ENCODE measurements around the gene COL6A3. TPM values are rescaled to one million over a fixed set of nuclear protein-coding genes. Genes with fewer than 3 reads are reported as not detected.
A peak's percentile ranks its signal among the peaks of the same experiment; 100 is the strongest.

Gene COL6A3
- total RNA-seq, 1 experiment from 2014 or later = 0.57 TPM

- Histone ChIP-seq H3K4me1 (replicated peaks; ENCODE audit: insufficient read depth) (peaks cover under 1% of the 10 kb centered on the region), H3K9me2 (ENCODE audit: insufficient read depth) (no peaks in the 10 kb centered on the region), H3K4me2 (no peak overlapping the region), H3K9me3 (ENCODE audit: insufficient read depth, low read depth) (0 out of 2 replicates have a peak, but pooled peaks cover 4% of the 10 kb centered on the region), H4K20me1 (ENCODE audit: insufficient read depth) (no peaks in the 10 kb centered on the region), H3F3A (ENCODE audit: insufficient read depth, low read depth) (peaks cover 6% of the 10 kb centered on the region; the same call in 1 of the 2 replicates), H3K36me3 (ENCODE audit: low read depth) (no peaks in the 10 kb centered on the region), H3K79me2 (ENCODE audit: low read depth) (no peaks in the 10 kb centered on the region), H2AFZ (no peak overlapping the region), H3K27me3 (ENCODE audit: insufficient read depth, low read depth) (no peaks in the 10 kb centered on the region), H3K4me3 (no peak overlapping the region), H3K27ac (no peak overlapping the region)
- no TSS peak for BruUV-seq (replicated peaks)
- CTCF ChIA-PET = interaction anchor here (0.6 kb wide), 1 partner anchor 56 kb away, joined by 3 read pairs; no protein-coding TSS in a partner anchor
- DNase-seq = no peak
- POLR2A ChIA-PET (ENCODE audit: unreplicated experiment) = interaction anchor here (0.6 kb wide), 2 partner anchors 30 to 74 kb away, joined by 3 to 6 read pairs; no protein-coding TSS in a partner anchor
- intact Hi-C loops (cut with micrococcal nuclease; ENCODE audit: unreplicated experiment) = no loop called here
- no peak for TF ChIP-seq CTCF (conservative IDR thresholded peaks at IDR 0.05)
- no peak for TF ChIP-seq EZH2 (IDR thresholded peaks at IDR 0.05; ENCODE audit: low read depth)
Observed at GRCh38 chr2:237426517-237426916, 12.6 kb upstream of the COL6A3 start.

DNA sequence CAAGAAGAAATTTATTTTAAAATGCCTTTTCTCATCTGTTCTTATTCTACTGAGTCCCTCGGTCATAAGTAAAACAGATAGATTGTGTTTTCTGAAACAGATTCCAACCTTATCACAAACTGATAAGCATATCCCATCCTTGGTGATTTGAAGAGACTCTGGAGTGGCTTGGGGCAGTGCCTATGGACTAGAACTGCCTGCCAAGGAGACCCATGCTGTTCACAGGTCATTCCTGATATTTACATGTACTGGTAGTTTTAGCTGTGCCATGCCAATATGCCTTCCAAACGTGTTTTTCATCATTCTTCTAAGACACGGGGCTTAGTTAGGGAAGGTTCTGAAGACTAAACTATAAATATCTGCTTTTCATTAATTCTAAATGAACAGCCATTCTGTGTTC, 11.4 kb upstream of the COL6A3 start:
- TF ChIP-seq CTCF (conservative IDR thresholded peaks at IDR 0.05) = no peak
- no peak for TF ChIP-seq EZH2 (IDR thresholded peaks at IDR 0.05; ENCODE audit: low read depth)
- Histone ChIP-seq H3K4me2 (no peak overlapping the region), H3K9me3 (ENCODE audit: insufficient read depth, low read depth) (no peaks in the 10 kb centered on the region), H3K4me1 (replicated peaks; ENCODE audit: insufficient read depth) (no peaks in the 10 kb centered on the region; the same call in 1 of the 2 replicates), H3K4me3 (no peak overlapping the region), H3K27me3 (ENCODE audit: insufficient read depth, low read depth) (no peaks in the 10 kb centered on the region), H3K9me2 (ENCODE audit: insufficient read depth) (no peaks in the 10 kb centered on the region), H3F3A (ENCODE audit: insufficient read depth, low read depth) (no peaks in the 10 kb centered on the region), H3K36me3 (ENCODE audit: low read depth) (no peaks in the 10 kb centered on the region), H4K20me1 (ENCODE audit: insufficient read depth) (no peaks in the 10 kb centered on the region), H3K79me2 (ENCODE audit: low read depth) (no peaks in the 10 kb centered on the region), H3K27ac (no peak overlapping the region), H2AFZ (0 out of 2 replicates have a peak overlapping the region, but pooled peaks have one; percentile 12)
- ChIA-PET CTCF (no interaction called here), POLR2A (ENCODE audit: unreplicated experiment) (no interaction called here)
- no peak for DNase-seq
- no TSS peak for BruUV-seq (replicated peaks)
- intact Hi-C loops (cut with micrococcal nuclease; ENCODE audit: unreplicated experiment) = no loop called here

GRCh38 chr2:237424544-237424943, 10.6 kb upstream of the COL6A3 start:
- Histone ChIP-seq H2AFZ (no peak overlapping the region), H3K4me3 (no peak overlapping the region), H3F3A (ENCODE audit: insufficient read depth, low read depth) (no peaks in the 10 kb centered on the region), H3K4me2 (no peak overlapping the region), H3K79me2 (ENCODE audit: low read depth) (no peaks in the 10 kb centered on the region), H3K27me3 (ENCODE audit: insufficient read depth, low read depth) (no peaks in the 10 kb centered on the region), H3K4me1 (replicated peaks; ENCODE audit: insufficient read depth) (no peaks in the 10 kb centered on the region; the same call in 1 of the 2 replicates), H3K27ac (no peak overlapping the region), H3K9me2 (ENCODE audit: insufficient read depth) (no peaks in the 10 kb centered on the region), H4K20me1 (ENCODE audit: insufficient read depth) (no peaks in the 10 kb centered on the region), H3K36me3 (ENCODE audit: low read depth) (no peaks in the 10 kb centered on the region), H3K9me3 (ENCODE audit: insufficient read depth, low read depth) (no peaks in the 10 kb centered on the region)
- TF ChIP-seq CTCF (conservative IDR thresholded peaks at IDR 0.05) = no peak
- TF ChIP-seq EZH2 (IDR thresholded peaks at IDR 0.05; ENCODE audit: low read depth) = no peak
- POLR2A ChIA-PET (ENCODE audit: unreplicated experiment) = no interaction called here
- BruUV-seq (replicated peaks) = no TSS peak
- intact Hi-C loops (cut with micrococcal nuclease; ENCODE audit: unreplicated experiment) = no loop called here
- CTCF ChIA-PET = interaction anchor here (0.6 kb wide), 1 partner anchor 98 kb away, joined by 3 read pairs; no protein-coding TSS in a partner anchor
- no peak for DNase-seq

Measured in PC-9 (cell line).